ENCODE data around the gene PEX14. TPM values are rescaled to one million over a fixed set of nuclear protein-coding genes. Genes with fewer than 3 reads are reported as not detected.

PEX14 gene
- total RNA-seq, 4 donors from 2014 or later, result 10.0 to 20.2 (median 12.6) TPM

DNA sequence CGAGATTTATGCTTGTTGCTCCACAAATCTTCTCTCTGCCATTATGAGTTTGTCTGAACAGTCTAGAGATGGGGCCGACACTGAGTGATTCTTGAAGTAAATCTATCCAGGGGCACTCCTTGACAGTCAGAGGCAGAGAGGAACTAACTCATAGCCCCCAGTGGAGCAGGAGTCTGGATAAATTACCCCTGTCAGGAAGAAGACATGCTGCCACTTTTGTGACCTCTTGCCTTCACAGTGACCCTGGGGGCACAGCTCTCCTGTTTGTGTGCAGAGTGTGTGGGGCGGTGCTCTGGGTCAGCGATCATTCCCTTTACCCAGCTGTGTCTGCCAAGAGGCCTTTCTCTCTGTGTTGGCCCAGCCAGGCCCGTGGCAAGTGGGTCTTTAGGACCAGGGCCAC lies 29.5 kb downstream of the PEX14 start:
- TF ChIP-seq CTCF (IDR thresholded peaks at IDR 0.05; ENCODE audit: low read depth), result no peak

DNA sequence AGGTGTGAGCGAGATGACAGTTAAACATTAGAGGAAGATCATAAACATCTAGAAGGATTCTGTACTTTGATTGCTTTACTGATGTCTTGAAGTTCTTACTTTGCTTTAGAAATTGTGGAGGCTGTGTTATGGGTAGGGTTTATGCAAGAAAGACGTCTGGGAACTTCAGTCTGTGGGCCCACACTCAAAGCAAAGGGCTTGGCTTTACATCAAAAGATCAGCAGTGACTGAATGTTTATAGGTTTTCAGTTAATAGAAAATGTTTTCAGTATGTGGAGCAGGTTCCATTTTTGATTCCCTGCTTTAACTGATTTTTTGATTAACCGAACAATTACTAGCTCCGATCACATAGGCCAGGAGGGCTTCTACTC lies 31.9 kb downstream of the PEX14 start:
- TF ChIP-seq CTCF (IDR thresholded peaks at IDR 0.05; ENCODE audit: low read depth), result no peak

- no peak for TF ChIP-seq CTCF (IDR thresholded peaks at IDR 0.05; ENCODE audit: low read depth)
Observed at GRCh38 chr1:10507111-10507879, 32.5 kb downstream of the PEX14 start.

GRCh38 chr1:10508511-10508951 lies 33.8 kb downstream of the PEX14 start:
- no peak for TF ChIP-seq CTCF (IDR thresholded peaks at IDR 0.05; ENCODE audit: low read depth)

GRCh38 chr1:10509809-10510509 lies 35.2 kb downstream of the PEX14 start:
- TF ChIP-seq CTCF (IDR thresholded peaks at IDR 0.05; ENCODE audit: low read depth), result no peak

DNA sequence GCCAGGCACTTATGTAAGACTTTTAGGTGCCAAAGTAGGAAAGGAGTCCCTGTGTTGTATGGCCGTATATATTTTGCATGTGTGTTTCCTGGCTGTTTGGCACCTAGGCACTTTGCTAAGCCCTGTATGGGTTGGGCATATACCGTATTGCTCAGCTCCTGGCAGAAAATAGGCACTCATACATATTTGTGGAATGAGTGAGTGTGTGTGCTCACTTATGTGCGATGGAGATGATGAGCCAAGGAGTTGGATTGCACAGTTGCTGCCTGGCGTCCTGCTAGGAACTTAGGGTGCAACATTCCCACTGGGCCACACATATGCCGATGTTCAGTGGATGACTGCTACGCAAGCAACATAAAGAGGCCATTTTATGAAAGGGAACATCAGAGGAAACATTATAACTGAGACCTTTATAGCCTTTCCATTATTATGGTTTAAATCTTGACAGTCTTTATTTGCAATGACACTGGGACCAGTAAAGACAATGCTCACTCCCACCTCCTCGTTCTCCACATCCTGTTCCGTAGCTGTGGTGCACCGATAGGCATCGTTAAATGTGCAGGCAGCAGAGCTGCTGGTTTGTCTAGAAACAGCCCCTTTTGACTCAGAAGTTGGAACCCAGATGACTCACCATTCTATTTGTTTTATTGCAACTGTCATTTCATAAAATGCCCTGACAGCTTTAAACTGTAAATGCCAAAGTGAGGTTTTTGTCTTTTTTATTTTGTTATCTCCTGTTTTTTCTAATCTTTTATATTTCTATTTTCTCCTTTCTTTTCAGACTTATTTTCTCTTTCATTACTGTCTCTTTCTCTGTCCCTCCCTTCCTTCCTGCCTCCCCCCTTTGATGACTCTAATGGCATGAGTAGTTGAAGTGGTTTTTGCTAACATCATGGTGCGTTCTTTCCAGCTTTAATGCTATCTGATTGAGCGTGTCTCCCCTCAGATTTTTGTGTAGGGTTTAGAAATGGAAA lies 36.1 kb downstream of the PEX14 start:
- TF ChIP-seq CTCF (IDR thresholded peaks at IDR 0.05; ENCODE audit: low read depth), result no peak
